ENCODE results near the gene IL4R.
"Not testable (repeated sequence)": the region's sequence is repeated elsewhere in the genome, so short reads cannot be mapped to it uniquely, and the experiment has no call there.

The IL4R gene

DNA sequence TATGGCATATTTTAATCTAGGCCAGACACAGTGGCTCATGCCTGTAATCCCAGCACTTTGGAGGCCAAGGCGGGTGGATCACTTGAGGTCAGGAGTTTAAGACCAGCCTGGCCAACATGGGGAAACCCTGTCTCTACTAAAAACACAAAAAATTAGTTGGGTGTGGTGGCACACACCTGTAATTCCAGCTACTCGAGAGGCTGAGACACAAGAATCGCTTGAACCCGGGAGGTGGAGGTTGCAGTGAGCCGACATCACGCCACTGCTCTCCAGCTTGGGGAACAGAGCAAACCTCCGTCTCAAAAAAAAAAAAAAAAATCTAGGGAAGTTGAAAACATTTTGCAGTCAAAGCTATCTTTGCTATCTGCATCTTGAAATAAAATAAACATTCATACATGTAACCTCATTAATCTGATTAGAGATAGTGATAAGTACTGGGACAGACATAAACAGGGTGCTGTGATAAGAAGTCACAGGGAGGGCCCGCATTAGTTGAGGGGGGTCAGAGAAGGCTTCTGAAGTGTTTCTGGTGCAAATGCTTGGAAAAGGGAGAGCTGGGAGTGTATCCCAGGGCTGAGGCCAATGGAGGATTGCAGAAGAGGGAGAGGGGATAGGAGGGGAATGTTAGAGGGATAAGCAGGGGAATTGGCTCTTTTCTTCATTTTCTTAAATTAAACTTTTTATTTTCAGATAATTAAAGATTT, 15.8 kb downstream of the IL4R start:
- DNase-seq (ENCODE audit: low read depth, low spot score): not testable (repeated sequence)

DNA sequence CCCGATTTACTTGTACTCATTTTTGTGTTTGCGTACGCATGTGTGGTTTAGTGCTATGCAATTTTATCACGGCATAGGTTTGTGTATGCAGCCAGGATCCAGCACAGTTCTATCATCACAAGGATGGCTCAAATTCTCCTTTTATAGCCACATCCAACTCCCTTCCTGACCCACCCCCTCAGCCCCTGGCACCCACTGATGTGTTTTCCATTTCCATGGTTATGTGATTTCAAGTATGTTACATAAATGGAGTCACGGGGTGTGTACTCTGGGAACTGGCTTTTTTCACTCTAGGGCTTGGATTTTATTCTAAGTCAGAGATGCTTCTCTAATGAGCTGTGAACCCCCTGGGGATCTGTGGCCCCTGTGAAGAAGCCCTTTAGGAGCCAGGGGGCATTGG, 16.8 kb downstream of the IL4R start:
- peak; percentile 67 for DNase-seq (ENCODE audit: low read depth, low spot score)

DNA sequence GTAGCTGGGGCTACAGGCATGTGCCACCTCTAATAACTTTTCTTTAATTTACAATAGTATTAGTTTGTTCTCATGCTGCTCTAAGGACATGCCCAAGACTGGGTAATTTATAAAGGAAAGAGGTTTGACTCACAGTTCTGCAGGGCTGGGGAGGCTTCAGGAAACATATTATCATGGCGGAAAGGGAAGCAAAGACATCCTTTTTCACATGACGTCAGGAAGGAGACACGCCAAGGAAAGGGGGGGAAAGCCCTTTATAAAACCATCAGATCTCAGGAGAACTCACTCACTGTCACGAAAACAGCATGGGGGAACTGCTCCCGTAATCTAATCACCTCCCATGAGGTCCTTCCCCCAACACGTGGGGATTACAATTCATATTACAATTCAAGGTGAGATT, 18.3 kb downstream of the IL4R start:
- no peak for DNase-seq (ENCODE audit: low read depth, low spot score)

DNA sequence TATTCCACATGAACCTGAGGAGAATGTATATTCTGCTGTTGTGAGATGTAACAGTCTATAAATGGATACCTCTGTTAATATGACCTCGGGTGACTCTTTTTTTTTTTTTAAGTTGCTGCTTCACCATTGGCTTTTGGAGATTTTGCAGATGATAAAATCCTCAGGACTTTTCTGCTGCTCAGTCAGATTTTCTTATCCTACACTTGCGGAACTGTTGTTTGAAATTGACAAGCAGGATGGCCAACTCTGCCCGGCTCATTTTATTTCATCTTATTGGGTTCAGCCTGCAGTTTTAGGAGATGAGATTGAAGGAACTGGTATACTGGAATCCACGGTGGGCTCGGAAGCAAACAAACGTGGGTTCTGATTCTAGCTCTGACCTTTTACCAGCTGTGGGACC, 19.3 kb downstream of the IL4R start:
- no peak for DNase-seq (ENCODE audit: low read depth, low spot score)

DNA sequence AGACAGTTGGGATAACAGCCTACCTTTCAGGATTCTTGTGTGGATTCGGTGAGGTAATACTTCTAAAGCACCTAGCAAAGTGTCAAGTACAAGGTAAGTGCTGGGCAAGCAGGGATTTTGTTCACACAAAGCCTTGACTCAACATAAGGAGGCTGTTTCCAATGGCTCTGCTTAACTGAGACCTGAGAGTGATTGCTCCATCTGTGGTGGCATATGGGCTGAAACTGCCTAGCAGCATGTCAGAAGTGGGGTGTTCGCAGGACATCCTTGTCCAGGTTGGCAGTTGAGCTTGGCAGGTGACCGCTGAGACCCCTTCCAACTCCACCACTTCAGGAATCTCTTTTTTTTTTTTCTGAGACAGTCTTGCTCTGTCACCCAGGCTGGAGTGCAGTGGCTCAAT, 19.8 kb downstream of the IL4R start:
- DNase-seq (ENCODE audit: low read depth, low spot score): no peak

DNA sequence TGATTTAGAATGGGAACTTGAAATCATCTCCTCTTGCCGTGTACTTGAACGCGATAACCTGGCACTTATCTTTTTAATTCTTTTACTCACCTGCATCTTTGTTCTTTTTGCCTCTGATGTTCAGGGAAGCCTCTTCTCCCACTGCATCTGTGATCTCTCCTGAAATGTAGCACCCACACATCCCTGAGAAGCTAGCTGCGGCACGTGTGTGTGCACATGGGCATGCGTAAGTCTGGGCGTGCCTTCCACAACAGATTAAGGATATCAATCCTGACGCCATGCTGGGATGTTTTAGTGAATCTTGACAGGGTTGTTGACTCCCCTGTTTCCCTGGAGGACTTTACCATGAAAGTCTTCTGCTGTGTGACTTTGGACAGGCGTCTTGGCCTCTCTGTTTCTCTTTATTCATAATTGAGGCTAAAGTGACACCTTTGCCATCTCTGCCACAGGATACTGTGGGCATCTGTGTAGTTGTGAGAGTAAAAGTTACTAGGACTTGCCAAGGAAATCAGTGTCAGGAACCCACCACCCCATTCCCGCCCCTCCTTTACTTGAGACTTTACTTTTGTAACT, 20.5 kb downstream of the IL4R start:
- no peak for DNase-seq (ENCODE audit: low read depth, low spot score)

DNA sequence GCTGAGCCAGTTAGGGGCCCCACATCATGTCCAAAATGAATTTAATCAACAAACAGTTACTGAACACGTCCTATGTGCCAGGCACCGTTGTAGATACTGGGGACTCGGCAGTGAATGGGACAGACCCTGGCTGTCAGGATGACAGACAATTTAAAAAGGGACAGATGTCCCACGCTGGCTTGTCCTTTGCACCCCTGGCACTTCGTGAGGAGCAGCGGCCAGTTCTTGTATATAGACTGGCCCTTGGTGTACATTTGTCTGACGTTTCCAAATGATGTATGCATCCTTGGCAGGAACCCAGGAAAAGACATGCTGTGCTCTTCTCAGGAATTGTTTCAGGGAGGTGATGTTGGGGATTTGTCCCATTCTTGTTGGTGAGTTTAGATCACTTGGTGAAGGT, 21.1 kb downstream of the IL4R start:
- DNase-seq (ENCODE audit: low read depth, low spot score): peak; percentile 53

DNA sequence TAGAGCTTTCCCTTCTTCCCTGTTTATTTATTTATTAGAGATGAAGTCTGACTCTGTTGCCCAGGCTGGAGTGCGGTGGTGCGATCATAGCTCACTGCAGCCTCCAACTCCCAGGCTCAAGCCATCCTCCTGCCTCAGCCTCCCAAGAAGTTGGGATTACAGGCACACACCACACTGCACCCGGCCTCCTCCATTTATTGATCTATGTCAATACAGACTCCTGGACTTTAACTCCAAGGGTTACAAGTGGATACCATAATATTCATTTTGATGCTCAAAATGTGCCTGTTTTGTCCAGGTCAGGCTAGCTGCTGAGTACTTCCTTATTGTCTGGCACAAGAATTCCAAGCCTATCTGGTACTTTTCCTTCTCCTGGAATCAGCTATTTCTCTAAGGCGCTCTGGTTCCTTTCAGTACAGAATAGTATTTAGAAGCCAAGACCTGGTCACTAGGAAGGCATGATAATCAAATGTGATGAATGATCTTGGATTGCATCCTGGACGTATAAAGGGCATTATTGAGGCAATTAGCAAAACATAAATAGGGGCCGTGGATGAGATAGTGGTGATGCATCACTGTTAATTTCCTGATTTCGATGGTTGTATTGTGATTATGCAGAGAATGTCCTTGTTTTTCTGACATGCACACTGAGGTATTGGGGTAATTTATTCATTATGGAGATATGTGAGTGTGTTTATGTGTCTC, 21.7 kb downstream of the IL4R start:
- DNase-seq (ENCODE audit: low read depth, low spot score): no peak

DNA sequence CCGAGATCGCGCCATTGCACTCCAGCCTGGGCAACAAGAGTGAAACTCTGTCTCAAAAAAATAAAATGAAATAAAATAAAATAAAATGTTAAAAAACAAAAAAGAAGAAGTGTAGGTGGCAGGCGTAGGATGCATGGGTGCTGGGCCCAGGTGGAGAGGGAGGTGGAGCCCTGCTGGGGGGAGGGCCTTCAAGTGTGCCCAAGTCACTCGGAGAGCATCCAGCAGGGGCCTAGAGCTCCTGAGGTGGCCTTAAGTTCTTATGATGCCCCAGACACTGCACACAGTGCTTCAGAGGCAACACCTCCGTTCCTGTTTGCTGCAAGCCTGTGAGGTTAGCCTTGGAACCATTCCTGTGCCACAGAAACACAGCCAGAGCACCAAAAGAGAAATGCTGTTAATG, 23.2 kb downstream of the IL4R start:
- DNase-seq (ENCODE audit: low read depth, low spot score): no peak

DNA sequence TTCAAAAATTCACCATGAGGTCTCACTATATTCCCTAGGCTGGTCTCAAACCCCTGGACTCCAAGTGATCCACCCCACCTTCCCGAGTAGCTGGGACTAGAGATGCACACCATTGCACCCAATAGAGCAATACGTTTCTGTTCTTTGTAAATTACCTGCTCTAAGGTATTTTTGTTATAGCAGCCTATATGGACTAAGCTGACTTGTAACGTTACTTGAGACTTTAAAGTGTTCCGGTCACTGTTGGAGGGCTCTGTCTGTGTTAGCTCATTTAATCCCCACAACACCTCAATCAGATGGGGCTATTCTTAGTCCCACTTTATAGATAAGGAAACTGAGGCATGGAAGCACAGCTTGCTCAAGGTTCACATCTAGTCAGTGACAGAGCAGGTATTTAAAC, 25.4 kb downstream of the IL4R start:
- DNase-seq (ENCODE audit: low read depth, low spot score): no peak

DNA sequence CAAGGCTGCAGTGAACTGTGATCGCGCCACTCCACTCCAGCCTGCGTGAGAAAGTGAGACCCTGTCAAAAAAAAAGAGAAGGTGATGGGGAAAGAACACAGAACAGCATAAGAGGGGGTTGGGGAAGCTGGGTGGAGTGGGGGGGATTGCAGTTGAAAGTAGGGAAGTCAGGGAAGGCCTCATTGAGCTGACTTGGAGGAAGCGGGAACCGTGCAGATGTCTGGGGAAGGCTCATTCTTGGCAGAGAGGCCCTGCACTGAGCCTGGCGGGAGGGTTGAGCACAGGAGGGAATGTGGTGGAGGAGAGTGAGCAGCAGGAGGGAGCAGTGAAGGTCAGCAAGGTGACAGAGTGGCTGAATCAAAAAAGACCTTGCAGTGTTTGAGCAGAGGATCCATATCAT, 26.9 kb downstream of the IL4R start:
- DNase-seq (ENCODE audit: low read depth, low spot score): no peak

DNA sequence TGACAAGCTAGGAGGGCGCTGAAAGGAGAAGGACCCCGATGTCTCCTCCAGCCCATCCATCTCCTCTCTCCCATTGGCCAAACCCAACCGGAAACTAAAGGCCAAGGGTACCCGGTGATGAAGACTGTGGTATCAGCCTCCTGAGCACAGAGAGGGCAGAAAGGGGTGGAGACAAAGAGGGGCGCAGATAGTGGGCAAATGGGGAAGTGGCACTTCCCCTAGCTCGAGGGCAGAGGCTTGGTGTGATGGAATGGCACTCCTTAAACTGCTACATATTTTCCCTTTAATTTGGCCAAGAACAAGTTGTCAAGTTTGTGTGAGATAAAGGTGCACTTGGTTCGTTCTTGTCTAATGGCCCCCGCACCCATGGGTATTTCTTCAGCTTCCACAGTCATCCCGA, 27.8 kb downstream of the IL4R start:
- no peak for DNase-seq (ENCODE audit: low read depth, low spot score)

DNA sequence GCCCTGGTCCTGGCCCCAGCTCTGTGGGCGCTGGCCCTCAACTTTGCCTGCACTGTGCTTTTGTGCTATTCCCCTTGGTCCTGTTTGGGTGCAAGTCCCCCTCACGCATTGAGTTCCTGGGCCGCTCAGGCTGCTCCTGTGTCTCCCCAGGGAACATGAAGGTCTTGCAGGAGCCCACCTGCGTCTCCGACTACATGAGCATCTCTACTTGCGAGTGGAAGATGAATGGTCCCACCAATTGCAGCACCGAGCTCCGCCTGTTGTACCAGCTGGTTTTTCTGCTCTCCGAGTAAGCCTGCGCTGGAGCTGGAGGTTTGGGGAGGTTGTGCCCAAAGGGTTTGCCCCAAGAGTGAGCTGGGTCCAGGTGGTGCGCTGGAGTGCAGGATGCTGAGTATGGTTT, 28.2 kb downstream of the IL4R start:
- DNase-seq (ENCODE audit: low read depth, low spot score): no peak

DNA sequence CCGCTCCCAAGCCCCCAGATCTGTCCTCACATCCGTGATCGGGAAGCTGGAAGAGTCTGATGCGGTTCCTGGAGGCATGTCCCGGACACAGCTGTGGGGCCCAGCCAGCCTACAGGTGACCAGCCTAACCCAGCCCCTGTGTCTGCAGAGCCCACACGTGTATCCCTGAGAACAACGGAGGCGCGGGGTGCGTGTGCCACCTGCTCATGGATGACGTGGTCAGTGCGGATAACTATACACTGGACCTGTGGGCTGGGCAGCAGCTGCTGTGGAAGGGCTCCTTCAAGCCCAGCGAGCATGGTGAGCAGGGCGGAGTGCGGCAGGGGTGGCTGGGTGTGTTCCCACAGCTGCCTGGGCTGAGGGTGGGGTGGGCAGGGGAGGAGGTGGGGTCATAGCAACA, 30.9 kb downstream of the IL4R start:
- no peak for DNase-seq (ENCODE audit: low read depth, low spot score)

DNA sequence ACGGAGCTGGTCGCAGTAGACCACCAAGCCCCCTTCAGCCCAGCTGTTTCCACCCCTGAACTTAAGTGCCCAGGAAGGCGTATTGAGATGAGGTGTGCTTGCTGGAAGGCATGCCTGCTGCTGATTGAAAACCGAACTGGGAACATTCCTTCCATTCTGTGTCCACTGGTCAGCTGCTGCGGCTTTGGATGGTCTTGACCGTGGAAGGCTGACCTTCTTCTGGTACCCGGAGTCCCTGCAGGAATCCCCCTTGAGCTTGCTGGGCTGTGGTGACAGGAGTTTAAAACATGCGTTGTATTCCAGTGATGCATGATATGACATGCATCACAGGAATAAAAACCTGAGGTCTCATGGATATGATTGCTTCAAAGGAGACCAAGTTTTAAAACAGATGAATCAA, 31.4 kb downstream of the IL4R start:
- DNase-seq (ENCODE audit: low read depth, low spot score): no peak

DNA sequence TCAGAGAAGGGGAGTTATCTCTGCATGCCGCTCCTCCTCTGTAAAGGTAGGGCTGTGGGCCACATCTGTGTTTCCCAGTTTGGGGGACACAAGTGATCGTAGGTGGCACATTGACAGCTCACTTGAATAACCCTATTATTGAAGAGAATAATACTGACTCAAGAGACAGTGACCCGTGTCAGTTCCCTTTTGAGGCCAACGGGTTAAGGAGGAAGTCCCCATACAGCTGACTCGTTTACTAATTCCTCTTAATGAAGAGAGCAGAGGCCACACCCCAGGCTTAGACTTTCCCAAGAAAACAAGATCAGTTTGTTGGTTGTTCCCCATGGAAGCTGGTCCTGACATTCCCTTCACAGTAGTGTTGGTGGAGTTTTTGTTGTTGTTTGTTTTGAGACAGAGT, 33.0 kb downstream of the IL4R start:
- DNase-seq (ENCODE audit: low read depth, low spot score): no peak

DNA sequence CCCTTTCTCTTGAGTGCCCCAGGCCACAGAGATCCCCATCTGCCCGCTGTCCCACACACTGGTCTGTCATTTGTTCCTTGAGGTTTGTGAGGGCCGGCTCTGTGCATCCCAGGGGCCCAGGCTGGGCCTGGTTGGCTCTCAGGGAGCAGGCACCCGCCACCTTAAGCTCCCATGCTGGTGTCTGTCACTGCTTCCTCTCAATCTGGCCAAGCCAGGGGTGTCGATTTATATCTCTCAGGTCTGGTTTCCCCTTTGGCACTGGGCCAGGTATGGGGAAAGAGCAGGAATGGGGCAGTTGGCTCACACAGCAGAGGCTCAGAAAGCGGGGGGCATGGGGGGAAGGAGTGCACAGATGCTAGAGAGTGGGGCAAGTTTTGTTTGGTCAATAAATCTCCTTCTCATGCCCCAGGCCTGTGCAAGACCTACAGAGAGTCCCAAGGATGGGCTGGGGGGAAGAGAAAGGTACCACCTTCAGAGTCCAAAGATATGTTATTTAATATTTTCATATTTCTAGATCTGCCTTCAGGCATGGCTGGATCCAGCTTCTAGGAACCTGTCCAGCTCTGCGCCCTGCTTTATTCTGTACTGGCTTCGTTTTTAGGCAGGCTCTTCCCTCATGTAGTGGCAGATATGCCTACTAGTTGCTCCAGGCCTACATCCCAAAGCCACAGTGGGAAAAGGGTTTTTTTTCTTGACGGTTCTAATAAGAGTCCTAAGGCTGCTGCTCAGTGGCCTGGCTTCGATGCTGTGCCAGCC, 34.3 kb downstream of the IL4R start:
- no peak for DNase-seq (ENCODE audit: low read depth, low spot score)

DNA sequence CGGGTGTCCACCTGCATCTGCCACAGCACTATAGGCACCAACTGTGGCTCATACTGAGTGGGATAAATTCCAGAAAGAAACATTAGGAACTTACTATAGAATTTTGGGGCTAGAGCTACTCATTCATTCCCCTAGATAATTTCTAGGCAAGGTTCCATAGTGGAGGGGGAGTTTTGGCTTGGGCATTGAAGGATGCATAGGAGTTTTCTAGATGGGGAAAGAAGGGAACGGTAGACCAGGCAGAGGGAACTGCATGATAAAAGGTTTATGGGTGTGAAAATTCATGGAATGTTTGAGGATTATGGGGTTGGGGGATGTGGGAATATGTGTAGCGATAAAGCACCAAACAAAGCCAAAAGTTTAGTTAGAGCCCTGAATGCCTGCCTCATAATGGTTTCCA, 35.5 kb downstream of the IL4R start:
- no peak for DNase-seq (ENCODE audit: low read depth, low spot score)

DNA sequence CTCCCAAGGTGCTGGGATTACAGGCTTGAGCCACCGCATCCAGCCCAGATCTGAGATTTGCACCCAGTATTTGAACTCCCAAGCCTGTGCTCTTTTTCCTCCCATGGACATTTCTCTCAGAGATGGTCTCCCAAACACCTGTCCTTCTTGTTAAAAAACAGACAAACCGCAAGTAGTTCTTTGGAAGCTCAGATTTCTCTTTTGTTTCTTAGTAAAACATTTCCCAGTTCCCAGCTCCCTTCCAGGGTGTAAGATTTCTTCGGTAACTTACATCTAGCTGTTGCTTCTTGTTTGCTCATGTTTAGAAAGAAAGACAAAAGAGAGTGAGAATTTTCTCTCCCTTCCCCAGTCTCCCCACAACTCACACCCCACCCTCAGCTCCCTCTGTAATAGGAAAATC, 36.2 kb downstream of the IL4R start:
- DNase-seq (ENCODE audit: low read depth, low spot score): no peak

DNA sequence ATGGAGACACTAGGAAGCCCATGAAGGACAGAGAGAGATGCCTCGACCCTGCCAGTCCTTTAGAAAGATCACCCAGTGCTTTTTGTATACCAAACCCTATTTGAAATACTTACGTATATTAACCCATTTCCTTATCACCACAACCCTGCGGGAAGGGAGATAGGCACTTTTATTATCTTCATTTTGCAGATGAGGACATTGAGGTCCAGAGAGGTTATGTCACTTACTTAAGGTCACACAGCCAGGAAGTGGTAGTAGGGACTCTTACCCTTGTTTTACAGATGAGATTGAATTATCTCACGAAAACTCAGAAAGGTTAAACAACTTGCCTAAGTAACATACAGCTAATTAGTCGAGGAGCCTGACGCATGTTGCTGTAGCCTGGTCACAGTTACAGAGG, 38.2 kb downstream of the IL4R start:
- DNase-seq (ENCODE audit: low read depth, low spot score): no peak

DNA sequence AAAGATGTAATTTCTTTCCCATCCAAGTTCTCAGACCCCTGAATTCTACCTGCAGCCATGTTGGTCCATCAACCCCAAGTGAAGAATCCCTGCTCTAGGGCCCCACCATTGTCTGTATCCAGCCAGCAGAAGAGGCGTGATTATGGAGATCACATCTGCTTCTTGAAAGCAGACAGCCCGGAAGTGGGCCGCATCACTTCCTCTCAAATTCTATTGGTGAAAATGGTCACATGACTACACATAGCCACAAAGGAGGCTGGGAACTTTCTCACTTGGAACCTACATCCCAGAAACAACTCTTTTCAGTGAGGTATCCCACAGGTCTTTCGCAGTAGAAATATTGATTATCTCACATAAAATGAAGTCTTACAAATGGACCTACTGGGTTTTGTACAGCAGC, 40.1 kb downstream of the IL4R start:
- DNase-seq (ENCODE audit: low read depth, low spot score): no peak

DNA sequence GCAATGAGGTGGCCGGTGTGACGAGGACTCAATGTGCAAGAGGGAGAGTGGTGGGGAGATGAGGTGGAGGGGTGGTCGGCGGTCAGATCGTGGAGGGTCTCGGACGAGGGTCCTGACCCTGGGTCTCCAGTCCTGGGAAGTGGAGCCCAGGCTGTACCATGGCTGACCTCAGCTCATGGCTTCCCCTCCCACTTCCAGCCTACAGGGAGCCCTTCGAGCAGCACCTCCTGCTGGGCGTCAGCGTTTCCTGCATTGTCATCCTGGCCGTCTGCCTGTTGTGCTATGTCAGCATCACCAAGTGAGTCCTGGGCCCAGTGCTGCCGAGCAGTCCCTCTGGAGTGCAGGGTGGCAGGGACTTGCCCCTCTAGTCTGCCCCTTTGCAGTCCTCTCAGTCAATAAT, 41.8 kb downstream of the IL4R start:
- no peak for DNase-seq (ENCODE audit: low read depth, low spot score)

DNA sequence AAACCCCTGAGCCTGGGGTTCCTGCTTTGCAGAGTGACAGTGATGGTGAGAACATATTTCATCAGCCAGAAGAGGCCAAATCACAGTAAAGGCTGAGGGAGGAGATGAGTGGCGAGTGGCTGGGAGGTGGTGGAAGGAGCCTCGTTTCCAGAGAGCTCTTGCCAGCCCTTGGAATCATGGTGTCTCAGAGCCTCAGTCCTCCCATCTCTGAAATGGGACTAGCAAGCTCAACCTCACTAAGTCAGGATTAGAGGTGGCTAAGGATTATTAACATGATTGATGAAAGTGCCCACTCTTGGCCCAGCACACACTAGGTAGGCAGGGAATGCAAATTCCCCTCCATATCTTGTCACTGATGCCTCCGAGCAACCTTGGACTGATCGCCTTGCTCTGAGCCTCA, 43.0 kb downstream of the IL4R start:
- DNase-seq (ENCODE audit: low read depth, low spot score): no peak

All from smooth muscle cell of the brain vasculature (primary cell).